NCI-H1048 (cell line): ENCODE results near the gene OSM.
"Not testable (repeated sequence)": the region's sequence is repeated elsewhere in the genome, so short reads cannot be mapped to it uniquely, and the experiment has no call there.

ENCODE experiments used
- DNase-seq: peaks from one replicate; lab custom pipeline; 2025; lab: John Stamatoyannopoulos, UW

The OSM gene

DNA sequence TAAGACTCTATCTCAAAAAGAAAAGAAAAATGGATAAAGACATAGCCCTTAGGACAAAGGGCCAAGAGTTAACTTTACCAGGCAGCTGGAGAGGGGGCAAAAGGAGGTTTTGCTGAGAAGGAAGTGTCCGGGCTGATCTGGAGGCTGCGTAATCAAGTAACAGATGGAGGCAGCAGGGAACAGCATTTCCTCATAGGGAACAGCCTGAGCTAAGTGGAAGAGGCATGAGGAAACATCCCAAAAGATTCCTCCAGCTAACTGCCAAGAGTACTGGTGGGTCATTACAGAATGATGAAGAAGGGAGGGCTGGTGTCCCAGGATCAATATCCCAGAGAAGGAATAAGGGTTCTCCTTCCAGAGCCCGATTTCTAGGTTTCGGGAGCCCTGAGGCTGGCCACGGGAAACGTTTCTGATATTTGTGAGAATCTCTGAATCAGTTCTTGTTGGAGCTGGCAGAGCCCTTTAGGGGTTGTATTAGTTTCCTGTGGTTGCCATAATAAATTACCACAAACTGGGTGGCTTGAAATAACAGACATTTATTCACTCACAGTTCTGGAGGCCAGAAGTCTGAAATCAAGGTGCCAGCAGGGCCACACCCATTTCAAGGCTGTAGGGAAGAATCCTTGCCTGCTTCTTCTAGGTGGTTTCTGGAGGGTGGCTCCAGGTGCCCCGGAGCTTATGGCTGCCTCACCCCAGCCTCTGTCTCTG is 41.3 kb downstream of the OSM start:
- DNase-seq = no peak

DNA sequence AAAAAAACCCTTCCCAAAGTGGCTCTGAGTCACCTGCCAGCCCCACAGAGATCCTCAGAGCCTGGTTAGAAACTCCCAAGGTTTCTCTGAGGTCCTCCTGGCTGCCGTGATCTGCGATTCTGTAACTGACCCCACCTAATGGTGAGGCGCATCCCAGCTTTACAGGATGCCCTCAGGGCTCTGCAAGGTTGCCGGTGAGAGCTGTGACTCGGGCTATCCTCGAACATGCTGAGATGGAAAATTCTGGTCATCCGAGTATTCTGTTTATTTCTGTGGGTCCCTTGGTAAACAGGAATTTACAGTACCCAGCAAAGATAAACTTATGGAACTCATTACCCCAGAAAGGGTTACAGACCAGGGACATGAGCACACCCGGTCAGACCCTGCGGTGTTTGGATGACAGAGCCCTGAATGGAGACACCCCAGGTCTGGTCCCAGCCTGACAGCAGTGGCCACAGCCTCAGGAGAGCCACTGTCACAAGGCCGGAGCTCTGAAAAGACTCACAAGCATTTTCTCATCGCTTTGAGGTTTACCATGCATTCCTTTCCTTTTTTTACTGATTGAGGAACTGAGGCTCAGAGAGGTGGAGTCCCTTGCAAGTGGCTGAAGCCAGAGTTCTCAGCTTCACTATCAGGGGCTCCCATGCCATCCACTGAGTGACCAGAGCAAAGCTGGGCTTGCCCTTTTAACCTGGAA is 42.3 kb downstream of the OSM start:
- DNase-seq = no peak

DNA sequence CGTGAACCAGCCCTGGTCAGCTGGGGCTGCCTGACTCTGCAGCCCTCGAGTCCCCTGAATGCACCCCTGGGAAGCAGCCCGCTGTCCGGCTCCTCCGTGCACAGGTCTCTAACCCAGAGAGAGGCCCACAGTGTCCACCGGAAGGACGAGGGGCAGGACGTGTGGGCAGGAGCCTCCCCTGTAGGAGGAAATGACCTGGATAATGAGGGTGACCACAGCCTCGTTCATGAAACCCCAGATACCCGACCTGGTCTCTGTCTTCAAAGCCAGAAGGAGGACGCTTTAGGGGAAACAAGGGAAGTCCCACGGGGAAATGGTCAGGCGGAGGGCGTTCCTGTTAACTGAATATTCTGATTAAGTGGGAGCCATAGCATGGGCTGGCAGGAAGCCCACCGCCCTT is 43.3 kb downstream of the OSM start:
- DNase-seq = no peak

DNA sequence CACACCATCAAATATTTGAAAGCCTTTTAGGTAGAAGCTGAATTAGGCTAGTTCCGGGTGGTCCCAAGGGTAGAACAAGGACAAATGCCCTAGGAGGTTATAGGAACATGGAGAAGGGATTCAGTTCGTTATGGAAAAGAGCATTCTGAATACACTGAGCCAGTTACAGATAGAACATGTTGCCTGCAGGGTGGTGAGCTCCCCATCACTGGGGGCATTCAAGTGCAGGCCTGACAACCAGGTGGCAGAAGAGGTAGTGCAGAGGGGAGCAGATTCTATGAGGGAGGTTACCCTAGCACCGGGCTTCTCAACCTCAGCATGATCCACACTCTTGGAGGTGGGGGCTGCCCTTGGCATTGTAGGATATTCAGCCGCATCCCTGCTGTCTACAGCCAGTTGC is 44.3 kb downstream of the OSM start:
- DNase-seq = no peak

DNA sequence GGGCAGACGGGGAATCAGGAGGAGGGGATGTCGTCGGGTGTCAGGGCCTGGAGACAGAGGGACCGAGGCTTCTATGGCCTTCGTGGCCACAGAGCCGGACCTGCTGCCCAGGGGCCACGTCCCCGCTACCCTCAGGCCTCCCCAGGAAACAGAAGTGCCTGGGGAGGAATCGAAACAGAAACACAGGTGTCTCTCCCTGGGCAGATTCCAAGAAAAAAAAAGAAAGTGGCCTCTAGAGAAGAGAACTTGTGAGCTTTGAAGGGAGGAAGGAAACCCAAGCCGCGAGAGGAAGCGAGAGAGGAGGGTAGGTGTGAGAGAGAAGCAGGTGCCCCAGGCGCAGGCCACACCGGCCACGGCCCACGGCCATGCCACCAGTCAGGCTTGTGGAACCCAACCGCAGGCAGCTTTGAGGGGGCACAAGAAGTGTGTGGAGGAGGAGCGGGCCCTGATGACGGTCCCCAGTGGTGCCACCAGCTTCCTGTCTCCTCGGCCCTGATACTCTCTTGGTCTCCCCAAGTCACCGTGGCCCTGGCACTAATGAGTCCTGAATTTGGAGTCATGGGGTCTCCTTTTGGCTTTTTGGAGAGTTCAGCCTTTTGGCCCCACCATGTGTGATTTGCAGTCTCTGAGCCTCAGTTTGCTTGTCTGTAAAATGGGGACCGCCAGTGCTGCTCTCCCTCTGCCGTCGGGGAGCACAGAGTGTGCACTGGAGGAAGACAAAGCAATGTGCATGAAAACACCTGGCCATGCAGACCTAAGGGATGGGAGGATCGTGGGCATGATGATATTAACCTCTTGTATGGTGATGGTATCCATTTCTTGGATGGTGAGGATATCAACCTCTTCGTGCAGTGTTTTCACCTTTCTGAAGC is 45.3 kb downstream of the OSM start:
- no peak for DNase-seq

DNA sequence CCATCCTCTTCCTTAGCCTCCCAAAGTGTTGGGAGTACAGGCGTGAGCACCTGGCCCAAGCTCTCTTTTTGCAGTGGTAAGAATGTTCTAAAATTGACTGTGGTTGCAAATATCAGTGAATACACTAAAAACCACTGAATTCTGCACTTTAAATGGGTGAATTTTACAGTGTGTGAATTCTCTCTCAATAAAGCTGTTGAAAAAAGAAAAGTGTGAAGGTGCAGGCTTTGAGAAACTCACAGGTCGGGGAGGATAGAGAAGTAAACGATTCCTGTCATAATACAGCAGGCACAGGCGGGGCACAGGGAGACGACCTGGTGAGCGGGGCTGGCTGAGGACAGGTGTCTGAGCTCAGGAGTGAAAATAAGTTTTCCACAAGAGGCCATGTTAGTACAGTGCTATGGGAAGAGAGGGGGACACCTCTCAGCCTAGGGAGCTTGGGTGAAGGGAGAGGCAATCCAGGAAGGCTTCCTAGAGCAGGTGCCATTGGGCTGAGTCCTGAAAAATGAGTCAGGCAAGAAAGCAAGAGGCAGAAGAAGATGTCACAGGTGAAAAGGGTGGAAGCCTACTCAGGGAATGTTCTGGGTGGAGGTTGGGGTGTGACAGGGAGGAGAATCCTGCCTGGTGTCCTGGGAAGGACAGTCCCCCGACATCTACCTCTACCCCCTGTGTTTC is 46.2 kb downstream of the OSM start:
- no peak for DNase-seq

DNA sequence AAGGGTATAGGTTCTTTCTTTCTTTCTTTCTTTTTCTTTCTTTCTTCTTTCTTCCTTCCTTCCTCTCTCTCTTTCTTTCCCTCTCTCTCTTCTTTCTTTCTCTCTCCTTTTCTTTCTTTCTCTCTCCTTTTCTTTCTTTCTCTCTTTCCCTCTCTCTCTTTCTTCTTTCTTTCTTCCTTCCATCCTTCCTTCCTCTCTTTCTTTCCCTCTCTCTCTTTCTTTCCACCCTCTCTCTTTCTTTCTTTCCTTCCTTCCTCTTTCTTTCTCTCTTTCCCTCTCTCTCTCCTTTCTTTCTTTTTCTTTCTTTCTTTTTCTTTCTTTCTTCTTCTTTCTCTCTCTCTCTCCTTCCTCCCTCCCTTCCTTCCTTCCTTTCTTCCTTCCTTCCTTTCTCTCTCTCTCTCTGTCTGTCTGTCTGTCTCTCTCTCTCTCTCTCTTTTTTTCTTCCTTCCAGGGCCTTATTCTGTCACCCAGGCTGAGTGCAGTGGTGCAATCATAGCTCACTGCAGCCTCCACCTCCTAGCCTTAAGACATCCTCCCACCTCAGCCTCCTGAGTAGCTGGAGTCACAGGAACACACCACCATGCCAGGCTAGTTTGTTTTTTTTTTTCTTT is 46.9 kb downstream of the OSM start:
- no peak for DNase-seq

DNA sequence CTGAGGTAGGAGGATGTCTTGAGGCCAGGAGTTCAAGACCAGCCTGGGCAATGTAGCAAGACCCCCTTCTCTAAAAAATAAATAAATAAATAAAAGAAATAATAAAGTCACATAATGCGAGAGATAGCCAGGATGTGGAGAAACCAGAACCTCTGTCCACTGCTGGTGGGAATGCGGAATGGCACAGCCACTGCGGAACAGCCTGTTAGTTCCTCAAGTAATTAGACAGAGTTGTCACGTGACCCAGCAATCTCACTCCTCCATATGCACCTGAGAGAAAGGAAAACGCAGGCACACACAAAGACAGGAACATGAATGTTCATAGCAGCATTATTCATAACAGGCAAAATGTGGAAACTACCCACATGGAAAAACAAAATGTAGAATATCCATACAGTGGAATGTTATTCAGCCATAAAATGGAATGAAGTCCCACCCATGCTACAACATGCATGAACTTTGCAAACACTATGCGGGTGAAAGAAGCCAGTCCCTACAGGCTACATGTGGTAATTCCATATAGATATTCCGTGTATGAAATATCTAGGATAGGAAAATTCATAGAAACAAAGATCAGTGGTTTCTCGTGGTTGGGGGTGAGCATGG is 47.5 kb downstream of the OSM start:
- DNase-seq = no peak

DNA sequence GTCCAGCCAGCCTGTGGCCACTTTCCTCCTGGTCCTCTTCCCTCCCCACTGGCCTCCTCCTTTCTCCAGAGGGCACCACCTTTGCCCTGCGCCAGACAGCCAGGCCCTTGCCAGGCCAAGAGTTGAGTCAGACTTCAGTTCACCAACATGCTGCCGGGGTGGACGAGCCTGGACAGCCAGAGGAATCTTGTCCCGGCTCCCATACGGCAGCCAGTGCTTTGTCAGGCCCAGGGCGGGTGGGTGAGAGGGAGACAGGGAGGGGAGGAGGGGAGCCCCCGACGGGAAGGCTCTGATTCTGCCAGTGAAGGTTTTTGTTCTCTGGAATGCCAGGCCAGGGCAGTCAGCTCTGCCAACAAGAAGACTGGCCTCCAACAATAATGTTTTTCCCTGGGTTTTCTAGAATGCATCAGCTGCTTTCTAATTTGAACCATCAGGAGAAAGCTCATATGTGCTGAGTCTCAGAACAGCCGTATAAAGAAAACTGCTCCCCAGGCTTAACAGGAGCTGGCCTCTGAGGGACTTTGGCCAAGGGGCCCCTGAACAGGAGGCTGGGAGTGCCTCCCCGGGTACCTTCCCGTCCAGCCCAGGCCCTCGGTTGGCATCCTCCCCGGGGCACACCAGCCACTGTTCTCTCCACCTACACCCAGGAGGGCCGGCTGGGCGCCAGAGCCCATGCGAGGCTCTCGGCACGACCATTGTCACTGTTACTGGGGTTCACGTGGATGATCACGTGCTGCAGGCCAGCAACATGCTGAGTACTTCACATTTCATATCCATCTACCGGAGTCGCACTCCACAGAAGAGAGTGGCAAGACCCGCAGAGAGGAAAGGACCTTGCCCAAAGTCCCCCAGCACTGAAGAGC is 48.7 kb downstream of the OSM start:
- no peak for DNase-seq

DNA sequence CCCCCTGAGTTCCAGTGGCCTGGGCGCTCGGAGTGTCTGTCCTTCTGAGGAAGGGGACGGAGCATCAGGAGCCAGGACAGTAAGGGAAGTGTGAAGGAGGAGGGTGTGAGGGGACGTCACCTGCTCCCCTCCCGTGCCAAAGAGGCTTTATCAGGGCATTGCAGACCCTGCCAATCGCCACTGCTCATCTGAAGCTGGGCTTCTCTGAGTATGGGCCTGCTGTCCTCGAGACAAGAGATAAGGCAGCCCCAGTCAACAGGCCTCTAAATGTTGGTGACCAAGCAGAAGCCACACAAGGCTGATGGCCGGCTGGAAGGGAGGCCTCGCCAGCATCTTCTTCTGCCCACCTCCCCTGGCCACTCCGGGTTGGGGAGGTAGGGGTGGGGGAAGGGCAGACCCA is 49.9 kb downstream of the OSM start:
- no peak for DNase-seq

DNA sequence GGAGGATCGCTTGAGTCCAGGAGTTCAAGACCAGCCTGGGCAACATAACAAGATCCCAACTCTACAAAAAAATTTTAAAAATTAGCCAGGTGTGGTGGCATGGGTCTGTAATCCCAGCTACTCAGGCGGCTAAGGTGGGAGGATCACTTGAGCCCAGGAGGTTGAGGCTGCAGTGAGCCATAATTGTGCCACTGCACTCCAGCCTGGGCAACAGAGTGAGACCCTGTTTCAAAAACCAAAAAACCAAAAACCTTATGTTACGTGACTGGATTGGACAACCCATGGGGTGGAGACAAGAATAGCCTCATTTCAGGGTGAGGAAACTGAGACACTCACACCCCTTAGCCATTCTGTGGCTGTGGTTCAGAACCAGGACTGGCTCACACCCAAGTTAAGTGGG is 50.4 kb downstream of the OSM start:
- not testable (repeated sequence) for DNase-seq

DNA sequence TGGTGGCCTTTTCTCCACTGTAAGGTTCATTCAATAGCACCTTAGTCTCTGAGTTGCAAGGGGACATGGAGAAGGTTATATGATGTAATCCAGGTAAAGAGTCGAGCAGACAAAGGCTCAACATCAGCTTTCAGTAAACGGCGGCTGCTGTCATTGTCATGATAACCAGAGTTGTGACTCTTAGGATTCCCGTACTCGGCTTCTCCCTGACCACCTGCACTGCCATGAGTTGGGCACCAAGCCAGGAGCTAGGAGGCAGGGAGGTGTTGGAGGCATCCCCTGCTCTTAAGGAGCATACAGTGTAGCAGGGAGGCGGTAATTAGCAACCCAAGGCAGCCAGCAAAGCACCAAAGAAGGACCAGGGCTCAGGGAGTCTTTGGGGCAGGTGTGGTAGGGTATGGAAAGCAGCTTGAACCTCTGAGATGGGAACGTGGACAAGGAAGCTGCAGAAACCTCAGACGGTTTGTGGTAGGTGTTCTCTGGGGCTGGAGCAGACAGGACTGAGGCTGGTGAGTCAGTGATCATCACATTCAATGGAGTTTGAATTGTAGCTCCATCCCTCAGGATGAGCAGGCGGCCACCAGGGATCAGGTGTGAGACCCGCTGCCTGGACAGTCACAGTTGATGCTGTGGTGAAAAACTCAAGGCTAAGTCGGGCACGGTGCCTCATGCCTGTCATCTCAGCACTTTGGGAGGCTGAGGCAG is 51.8 kb downstream of the OSM start:
- no peak for DNase-seq

DNA sequence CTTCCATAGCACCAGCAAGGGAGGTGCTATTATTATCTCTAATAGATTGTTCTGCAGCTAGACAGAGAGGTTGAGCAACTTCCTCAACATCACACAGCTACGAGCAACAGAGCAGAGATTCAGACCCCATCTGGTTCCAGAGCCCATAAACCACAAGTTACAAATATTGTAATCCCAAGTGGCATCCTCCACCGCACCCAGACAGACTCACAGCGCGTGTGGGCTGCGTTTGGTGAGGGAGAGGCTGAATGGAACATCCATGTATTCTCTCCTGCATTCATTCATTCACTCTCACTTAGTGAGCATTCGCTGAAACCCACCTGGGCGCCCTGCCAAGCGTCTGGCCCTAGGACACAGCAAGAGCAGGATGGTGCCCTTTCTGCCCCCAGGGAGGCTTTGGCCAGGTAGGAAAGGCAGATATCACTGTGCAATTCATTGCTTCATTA is 53.6 kb downstream of the OSM start:
- DNase-seq = no peak
